Endothelial cell of umbilical vein (primary cell): ENCODE results near the gene MATCAP1. TPM values are rescaled to one million over a fixed set of nuclear protein-coding genes. Genes with fewer than 3 reads are reported as not detected.

ENCODE experiments used
- BruUV-seq: library from RNA; stranded (reverse); fragments of 400-500 nt; replicated peaks from 2 replicates; lab custom pipeline; 2021; lab: Mats Ljungman, UMichigan
- CTCF ChIA-PET: fragments of 300-600, 350-600 bp; sonication (Branson Sonifier 250); formaldehyde crosslinking; loops from one replicate; lab custom pipeline; 2021; ENCODE audit warnings: antibody characterized with exemption, inconsistent platforms; lab: Charles Lee
- POLR2A ChIA-PET: fragments of 300-600, 350-600 bp; sonication (Branson Sonifier 250); formaldehyde crosslinking; loops from one replicate; lab custom pipeline; 2021; ENCODE audit warnings: antibody characterized with exemption, inconsistent platforms; lab: Charles Lee
- DNase-seq: peaks from one replicate; pipeline ENCODE4 v3.0.0-alpha.2; 2011; ENCODE audit warnings: low read depth, low spot score
- FAIRE-seq: peaks from 2 replicates; lab custom pipeline; 2011; peaks lifted over from hg19 to GRCh38; lab: Jason Lieb, UNC
- H2AFZ ChIP-seq: 2 replicates; pipeline ENCODE4 v1.6.0; 2012; ENCODE audit warnings: low read depth, low read length, control low read depth, inconsistent platforms
- H3K27ac ChIP-seq: 2 replicates; pipeline ENCODE4 v1.5.1; 2011; ENCODE audit warnings: low read depth, mild to moderate bottlenecking, control low read depth, low read length, moderate library complexity; ENCODE audit not compliant: insufficient read depth
- H3K27me3 ChIP-seq, 2 experiments: 2 replicates each; pipeline versions ENCODE4 v1.6.0 to v1.6.1; 2011; ENCODE audit warnings: low read length in 2 of 2, mixed read lengths in 1 of 2; ENCODE audit not compliant: control insufficient read depth in 2 of 2, insufficient read depth in 2 of 2
- H3K36me3 ChIP-seq, 2 experiments: 2 replicates in 1 of 2; 3 replicates in 1 of 2; pipeline ENCODE4 v1.5.1; 2011; ENCODE audit warnings: low read length in 2 of 2, mild to moderate bottlenecking in 1 of 2, moderate library complexity in 1 of 2; ENCODE audit not compliant: control insufficient read depth in 2 of 2, insufficient read depth in 2 of 2; ENCODE audit errors: extremely low read depth in 1 of 2
- H3K4me1 ChIP-seq: 3 replicates; pipeline ENCODE4 v1.5.1; 2011; ENCODE audit warnings: mild to moderate bottlenecking, low read length; ENCODE audit not compliant: control insufficient read depth, insufficient read depth; ENCODE audit errors: extremely low read depth
- H3K4me2 ChIP-seq: 2 replicates; pipeline ENCODE4 v1.6.1; 2011; ENCODE audit warnings: low read length, control low read depth, mixed read lengths; ENCODE audit not compliant: insufficient read depth
- H3K4me3 ChIP-seq, 3 experiments: fragments of 200-600 bp in 1 of 3; sonication (generic), shearing (Covaris generic) in 1 of 3; replicated peaks in 1 of 3; 2 replicates each; pipeline ENCODE4 v1.5.1; 2011 to 2016; ENCODE audit warnings: control low read depth in 3 of 3, low read length in 3 of 3, mild to moderate bottlenecking in 2 of 3, inconsistent platforms in 1 of 3, low read depth in 1 of 3, moderate library complexity in 1 of 3; ENCODE audit not compliant: insufficient read depth in 1 of 3
- H3K79me2 ChIP-seq: 2 replicates; pipeline ENCODE4 v1.6.0; 2012; ENCODE audit warnings: low read length, inconsistent platforms; ENCODE audit not compliant: control insufficient read depth, insufficient read depth
- H3K9ac ChIP-seq: replicated peaks from 2 replicates; pipeline ENCODE3; 2011; ENCODE audit warnings: low read length, control low read depth; ENCODE audit not compliant: insufficient read depth; ENCODE audit errors: extremely low read depth
- H3K9me1 ChIP-seq: replicated peaks from 3 replicates; pipeline ENCODE4 v1.6.0; 2011; ENCODE audit warnings: mild to moderate bottlenecking, low read length; ENCODE audit not compliant: control insufficient read depth, insufficient read depth; ENCODE audit errors: extremely low read depth
- H3K9me3 ChIP-seq: replicated peaks from 2 replicates; pipeline ENCODE4 v1.5.1; 2012; ENCODE audit warnings: low read length, inconsistent platforms; ENCODE audit not compliant: control insufficient read depth, insufficient read depth
- H4K20me1 ChIP-seq: replicated peaks from 2 replicates; pipeline ENCODE3; 2011; ENCODE audit warnings: mild to moderate bottlenecking, low read length; ENCODE audit not compliant: control insufficient read depth, insufficient read depth; ENCODE audit errors: extremely low read depth
- EZH2 ChIP-seq: IDR thresholded peaks from 2 replicates; pipeline ENCODE4 v1.6.1; 2012; ENCODE audit warnings: borderline replicate concordance, low read depth, mild to moderate bottlenecking, moderate library complexity, low read length, inconsistent platforms; ENCODE audit not compliant: severe bottlenecking
- FOS ChIP-seq: IDR thresholded peaks from 2 replicates; pipeline ENCODE4 v1.6.1; 2011; ENCODE audit warnings: mild to moderate bottlenecking, low read length, moderate library complexity, borderline replicate concordance; ENCODE audit not compliant: insufficient read depth
- GATA2 ChIP-seq: IDR thresholded peaks from 2 replicates; pipeline ENCODE4 v1.7.0; 2011; ENCODE audit warnings: low read depth, mild to moderate bottlenecking, moderate library complexity, mixed read lengths, low read length; ENCODE audit not compliant: insufficient read length, insufficient read depth
- JUN ChIP-seq: IDR thresholded peaks from 2 replicates; pipeline ENCODE4 v1.6.1; 2011; ENCODE audit warnings: borderline replicate concordance, low read depth; ENCODE audit not compliant: insufficient read length, insufficient read depth
- MYC ChIP-seq: IDR thresholded peaks from one replicate; pipeline ENCODE4 v1.6.1; 2011; ENCODE audit warnings: mild to moderate bottlenecking, low read depth, low read length
- POLR2A ChIP-seq: IDR thresholded peaks from 2 replicates; pipeline ENCODE4 v1.6.1; 2012; ENCODE audit warnings: low read depth, mild to moderate bottlenecking, control low read depth, low read length
- POLR2AphosphoS5 ChIP-seq: IDR thresholded peaks from 2 replicates; pipeline ENCODE4 v1.6.1; 2012; ENCODE audit warnings: low read depth, mild to moderate bottlenecking, control low read depth, low read length, moderate library complexity; ENCODE audit not compliant: insufficient read depth
- dilution Hi-C: fragments of 300-500 bp; cut with MboI; formaldehyde crosslinking; loops from one replicate; pipeline ENCODE4 v1.15.0; 2019; ENCODE audit warnings: low sequenced_read_pairs; ENCODE audit not compliant: extremely low pct_ligation_motif_present
- intact Hi-C: fragments of 100-400 bp; cut with micrococcal nuclease; formaldehyde crosslinking; loops from one replicate; pipeline ENCODE4 v1.10.0; 2022
- polyA plus RNA-seq, 4 experiments: library from polyadenylated mRNA; depleted of rRNA in 3 of 4; stranded (reverse) in 3 of 4; unstranded in 1 of 4; fragments of >200 nt; gene quantifications; 2 replicates each; pipeline versions ENCODE4 v1.2.1 to v1.2.3, GENCODE V29; 2011 to 2012; ENCODE audit warnings: missing spikeins in 1 of 4
- total RNA-seq: library from RNA; stranded (reverse); gene quantifications from 2 replicates; pipeline ENCODE4 v1.2.3, GENCODE V29; 2021
- TF ChIP-seq, protein P1 (sequence below), 2 donors: IDR thresholded peaks; 1 replicate in 1 of 2; 2 replicates in 1 of 2; pipeline ENCODE4 v1.5.1; 2011; ENCODE audit warnings: low read length in 2 of 2, mild to moderate bottlenecking in 2 of 2, moderate library complexity in 2 of 2, control low read depth in 1 of 2, inconsistent platforms in 1 of 2, low read depth in 1 of 2; ENCODE audit not compliant: insufficient read depth in 1 of 2; ENCODE audit errors: extremely low read depth in 1 of 2
- TF ChIP-seq, protein P2 (sequence below): IDR thresholded peaks from 2 replicates; pipeline ENCODE4 v1.6.1; 2011; ENCODE audit not compliant: insufficient read depth, insufficient read length

Gene MATCAP1
- total and polyA plus RNA-seq, 2 donors (not counting 3 experiments of a cell fraction or from before 2014, with no cell fraction given) = 44.5 to 53.3 TPM

DNA sequence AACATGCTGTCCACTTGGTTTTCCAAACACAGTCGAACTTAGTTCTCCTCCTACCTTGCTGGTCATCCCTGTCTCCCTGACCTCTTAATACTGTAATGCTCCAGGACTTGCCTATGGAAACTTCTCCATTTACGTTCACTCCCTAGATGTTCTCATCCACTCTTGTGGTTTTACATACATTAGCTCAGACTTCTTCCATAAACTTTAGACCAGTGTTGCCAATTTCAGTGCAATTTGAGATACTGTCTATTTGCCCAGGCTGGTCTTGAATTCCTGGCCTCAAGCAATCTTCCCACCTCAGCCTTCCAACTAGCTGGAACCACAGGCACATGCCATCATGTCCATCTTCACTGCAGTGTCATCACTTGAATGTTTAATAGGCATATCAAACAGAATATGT, 1.5 kb downstream of the MATCAP1 start:
- intact Hi-C loops (no loop called here), dilution Hi-C loops (no loop called here)
- ChIA-PET POLR2A (interaction anchor here (0.7 kb wide), 2 partner anchors 22 to 469 kb away, joined by 3 to 8 read pairs; no protein-coding TSS in a partner anchor), CTCF (interaction anchor here (0.7 to 1.4 kb wide), 2 partner anchors 16 to 27 kb away, joined by 3 to 5 read pairs; no protein-coding TSS in a partner anchor)
- no TSS peak for BruUV-seq
- Histone ChIP-seq H3K27ac (no peak overlapping the region), H3K4me2 (peak overlapping the region; percentile 96), H3K4me1 (peaks cover 33% of the 10 kb centered on the region), H3K9ac (no peak overlapping the region), H4K20me1 (no peaks in the 10 kb centered on the region), H3K4me3 (no peak overlapping the region), H3K9me3 (no peaks in the 10 kb centered on the region), H3K36me3 (no peaks in the 10 kb centered on the region), H3K9me1 (no peaks in the 10 kb centered on the region), H3K79me2 (peaks cover 13% of the 10 kb centered on the region), H3K27me3 (no peaks in the 10 kb centered on the region), H2AFZ (no peak overlapping the region)
- no peak for FAIRE-seq
- TF ChIP-seq, protein P1, sequence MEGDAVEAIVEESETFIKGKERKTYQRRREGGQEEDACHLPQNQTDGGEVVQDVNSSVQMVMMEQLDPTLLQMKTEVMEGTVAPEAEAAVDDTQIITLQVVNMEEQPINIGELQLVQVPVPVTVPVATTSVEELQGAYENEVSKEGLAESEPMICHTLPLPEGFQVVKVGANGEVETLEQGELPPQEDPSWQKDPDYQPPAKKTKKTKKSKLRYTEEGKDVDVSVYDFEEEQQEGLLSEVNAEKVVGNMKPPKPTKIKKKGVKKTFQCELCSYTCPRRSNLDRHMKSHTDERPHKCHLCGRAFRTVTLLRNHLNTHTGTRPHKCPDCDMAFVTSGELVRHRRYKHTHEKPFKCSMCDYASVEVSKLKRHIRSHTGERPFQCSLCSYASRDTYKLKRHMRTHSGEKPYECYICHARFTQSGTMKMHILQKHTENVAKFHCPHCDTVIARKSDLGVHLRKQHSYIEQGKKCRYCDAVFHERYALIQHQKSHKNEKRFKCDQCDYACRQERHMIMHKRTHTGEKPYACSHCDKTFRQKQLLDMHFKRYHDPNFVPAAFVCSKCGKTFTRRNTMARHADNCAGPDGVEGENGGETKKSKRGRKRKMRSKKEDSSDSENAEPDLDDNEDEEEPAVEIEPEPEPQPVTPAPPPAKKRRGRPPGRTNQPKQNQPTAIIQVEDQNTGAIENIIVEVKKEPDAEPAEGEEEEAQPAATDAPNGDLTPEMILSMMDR (IDR thresholded peaks at IDR 0.05; ENCODE audit: extremely low read depth in 1 of 2, insufficient read depth in 1 of 2, low read depth in 1 of 2, low read length in 2 of 2) = no peak
- TF ChIP-seq POLR2A (no peak), GATA2 (no peak), POLR2AphosphoS5 (no peak), MYC (no peak), FOS (no peak), JUN (no peak), EZH2 (no peak)
- TF ChIP-seq, protein P2, sequence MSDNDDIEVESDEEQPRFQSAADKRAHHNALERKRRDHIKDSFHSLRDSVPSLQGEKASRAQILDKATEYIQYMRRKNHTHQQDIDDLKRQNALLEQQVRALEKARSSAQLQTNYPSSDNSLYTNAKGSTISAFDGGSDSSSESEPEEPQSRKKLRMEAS = no peak
- DNase-seq = no peak
